K562 (cell line): ENCODE measurements around the gene HMCN1. TPM values are rescaled to one million over a fixed set of nuclear protein-coding genes. Genes with fewer than 3 reads are reported as not detected.

Experiments used
- ATAC-seq: fragments of 200-7000 bp; cut with Tn5 transposase; 3 replicates; pipeline ENCODE4 v1.9.1; 2020; ENCODE audit warnings: moderate library complexity
- BruUV-seq: library from RNA; stranded (reverse); fragments of 400-500 nt; replicated peaks from 2 replicates; lab custom pipeline; 2021; lab: Mats Ljungman, UMichigan
- CTCF ChIA-PET: fragments of 300-600 bp; formaldehyde crosslinking; extraction: SDS; loops from one replicate; lab custom pipeline; 2021; ENCODE audit warnings: low intra/inter-chr PET ratio; lab: Yijun Ruan, JAX
- POLR2A ChIA-PET: fragments of 300-600, 350-650 bp; sonication (Branson Sonifier 250); formaldehyde crosslinking; extraction: SDS; loops from one replicate; lab custom pipeline; 2021; ENCODE audit warnings: antibody characterized with exemption, inconsistent platforms; lab: Yijun Ruan, JAX
- DNase-seq, 4 experiments: peaks; one replicate each; pipeline versions ENCODE4 v3.0.0 to v3.0.0-alpha.2; 2011 to 2018; ENCODE audit warnings: low spot score in 3 of 4, mixed read lengths in 3 of 4; ENCODE audit errors: extremely low read depth in 1 of 4
- FAIRE-seq: peaks from 2 replicates; lab custom pipeline; 2011; peaks lifted over from hg19 to GRCh38; lab: Jason Lieb, UNC
- H2AFZ ChIP-seq: 2 replicates; pipeline ENCODE4 v1.6.0; 2011; ENCODE audit warnings: low read depth, low read length, control low read depth, inconsistent platforms
- H3K27ac ChIP-seq: fragments of 200-600 bp; 3 replicates; pipeline ENCODE4 v1.8.0; 2011; ENCODE audit warnings: low read depth, mild to moderate bottlenecking, control low read depth, inconsistent platforms, low read length, moderate library complexity, mixed read lengths; ENCODE audit errors: extremely low read depth
- H3K27me3 ChIP-seq, 2 experiments: fragments of 300-600 bp in 1 of 2; 2 replicates in 1 of 2; 3 replicates in 1 of 2; pipeline versions ENCODE4 v1.6.0 to v1.8.0; 2011; ENCODE audit warnings: inconsistent platforms in 2 of 2, low read length in 2 of 2, mild to moderate bottlenecking in 1 of 2, mixed read lengths in 1 of 2, moderate library complexity in 1 of 2; ENCODE audit not compliant: control insufficient read depth in 2 of 2, insufficient read depth in 2 of 2
- H3K36me3 ChIP-seq: fragments of 300-600 bp; 3 replicates; pipeline ENCODE4 v1.8.0; 2011; ENCODE audit warnings: mild to moderate bottlenecking, low read length, inconsistent platforms; ENCODE audit not compliant: control insufficient read depth, insufficient read depth
- H3K4me1 ChIP-seq, 2 experiments: fragments of 200-600 bp in 1 of 2; replicated peaks in 1 of 2; 2 replicates in 1 of 2; 3 replicates in 1 of 2; pipeline versions ENCODE4 v1.5.1 to v1.8.0; 2011; ENCODE audit warnings: inconsistent platforms in 2 of 2, low read length in 2 of 2, mild to moderate bottlenecking in 1 of 2, mixed read lengths in 1 of 2, moderate library complexity in 1 of 2; ENCODE audit not compliant: control insufficient read depth in 2 of 2, insufficient read depth in 2 of 2
- H3K4me2 ChIP-seq: 2 replicates; pipeline ENCODE4 v1.6.1; 2011; ENCODE audit warnings: low read length, control low read depth, inconsistent platforms, mixed read lengths; ENCODE audit not compliant: insufficient read depth
- H3K4me3 ChIP-seq: fragments of 200-600 bp; sonication (generic), shearing (Covaris generic); 2 replicates; pipeline ENCODE4 v1.5.1; 2016; ENCODE audit warnings: control low read depth, inconsistent platforms
- H3K79me2 ChIP-seq: fragments of 200-600 bp; 3 replicates; pipeline ENCODE4 v1.8.0; 2011; ENCODE audit warnings: low read length, inconsistent platforms; ENCODE audit not compliant: control insufficient read depth, insufficient read depth
- H3K9ac ChIP-seq, 2 experiments: 2 replicates each; pipeline versions ENCODE4 v1.6.0 to v1.6.1; 2011; ENCODE audit warnings: low read depth in 2 of 2, low read length in 2 of 2, control low read depth in 1 of 2, inconsistent platforms in 1 of 2, mild to moderate bottlenecking in 1 of 2, mixed read lengths in 1 of 2; ENCODE audit not compliant: insufficient read depth in 1 of 2
- H3K9me1 ChIP-seq: one replicate; pipeline ENCODE4 v1.6.0; 2011; ENCODE audit warnings: inconsistent platforms, mild to moderate bottlenecking, low read length, moderate library complexity; ENCODE audit not compliant: control insufficient read depth, insufficient read depth
- H3K9me3 ChIP-seq: replicated peaks from 2 replicates; pipeline ENCODE4 v1.5.1; 2011; ENCODE audit warnings: low read depth, low read length, inconsistent platforms; ENCODE audit not compliant: control insufficient read depth, insufficient read depth
- H4K20me1 ChIP-seq: replicated peaks from 2 replicates; pipeline ENCODE4 v1.6.1; 2011; ENCODE audit warnings: low read length, inconsistent platforms, mixed read lengths; ENCODE audit not compliant: control insufficient read depth, insufficient read depth
- BRD9 ChIP-seq: fragments of 450-650 bp; IDR thresholded peaks from 2 replicates; pipeline ENCODE4 v1.6.1; 2018; ENCODE audit warnings: low read depth; ENCODE audit not compliant: partially characterized antibody
- CBFA2T3 ChIP-seq: fragments of 450-650 bp; IDR thresholded peaks from 2 replicates; pipeline ENCODE4 v1.6.1; 2017
- DNMT1 ChIP-seq: fragments of 450-650 bp; IDR thresholded peaks from 2 replicates; pipeline ENCODE4 v1.6.1; 2016; ENCODE audit warnings: antibody characterized with exemption, mild to moderate bottlenecking
- ELF2 ChIP-seq: fragments of 250-450 bp; sonication (Bioruptor Pico); IDR thresholded peaks from 2 replicates; pipeline ENCODE4 v1.5.0; 2021; ENCODE audit warnings: mild to moderate bottlenecking
- FOXM1 ChIP-seq, 2 experiments: fragments of 450-650 bp in 1 of 2; sonication (generic) in 1 of 2; formaldehyde crosslinking in 1 of 2; IDR thresholded peaks; 2 replicates each; pipeline versions ENCODE4 v1.6.1 to v1.9.0; 2017 to 2022; ENCODE audit warnings: low read depth in 2 of 2, mild to moderate bottlenecking in 2 of 2, missing genetic modification reagents in 1 of 2, moderate library complexity in 1 of 2
- FOXP1 ChIP-seq: sonication (generic); formaldehyde crosslinking; IDR thresholded peaks from 2 replicates; pipeline ENCODE4 v1.8.0; 2022; ENCODE audit warnings: mild to moderate bottlenecking, missing genetic modification reagents
- PHF21A ChIP-seq: fragments of 450-650 bp; IDR thresholded peaks from 2 replicates; pipeline ENCODE4 v1.6.1; 2017; ENCODE audit warnings: low read depth, borderline replicate concordance
- RAD21 ChIP-seq, 2 experiments: fragments of 250-450 bp in 1 of 2; fragments of 450-650 bp in 1 of 2; sonication (Bioruptor Pico) in 1 of 2; formaldehyde crosslinking in 1 of 2; IDR thresholded peaks in 1 of 2; conservative IDR thresholded peaks in 1 of 2; 2 replicates each; pipeline versions ENCODE4 v1.4.0 to v1.8.0; 2020 to 2022; ENCODE audit warnings: mild to moderate bottlenecking in 2 of 2, moderate library complexity in 1 of 2
- SRF ChIP-seq, 2 experiments: fragments of 250-450, 450-650 bp in 1 of 2; sonication (Bioruptor Pico) in 1 of 2; sonication (generic) in 1 of 2; formaldehyde crosslinking; IDR thresholded peaks; 2 replicates each; pipeline versions ENCODE4 v1.5.0 to v1.5.1; 2020 to 2022; ENCODE audit warnings: mild to moderate bottlenecking in 1 of 2, missing genetic modification reagents in 1 of 2
- ZBTB17 ChIP-seq: fragments of 450-650 bp; formaldehyde crosslinking; IDR thresholded peaks from 2 replicates; pipeline ENCODE4 v1.4.0; 2020; ENCODE audit warnings: mild to moderate bottlenecking
- ZKSCAN8 ChIP-seq: fragments of 200-800 bp; sonication (Bioruptor generic); IDR thresholded peaks from 2 replicates; pipeline ENCODE4 v1.6.1; 2016; ENCODE audit warnings: missing genetic modification characterization, missing compliant biosample characterization
- WGBS: fragments of 100-300 bp; shearing (Covaris generic); methylation state at CpG from one replicate; pipeline ENCODE4 v1.1.6; 2016; ENCODE audit warnings: low coverage, mixed read lengths; ENCODE audit not compliant: insufficient coverage; ENCODE audit errors: missing lambda C conversion rate; 5-methylcytosine and 5-hydroxymethylcytosine counted together
- in situ Hi-C: fragments of 300-500 bp; cut with MboI; formaldehyde crosslinking; loops from 4 replicates; pipeline ENCODE4 v1.15.0; 2018; ENCODE audit warnings: inconsistent platforms, mixed read lengths
- intact Hi-C: fragments of 100-400 bp; cut with micrococcal nuclease; formaldehyde crosslinking; loops from 2 replicates; pipeline ENCODE4 v1.14.2; 2022
- polyA plus RNA-seq, 8 experiments: library from polyadenylated mRNA; depleted of rRNA in 4 of 8; stranded (reverse) in 5 of 8; unstranded in 3 of 8; fragments of >200 nt; fragmentation: Nextera tagmentation in 2 of 8; fragmentation: Illumina TruSeq in 1 of 8; extraction: Ambion mirVana in 2 of 8; extraction: Trizol in 1 of 8; gene quantifications; 2 replicates each; pipeline versions ENCODE4 v1.2.1 to v1.2.3, GENCODE V29; 2011 to 2014; ENCODE audit warnings: inconsistent platforms in 1 of 8, missing spikeins in 1 of 8
- total RNA-seq, 7 experiments: library from RNA; depleted of rRNA in 6 of 7; stranded (reverse); fragments of >200 nt in 6 of 7; fragmentation: Illumina TruSeq in 2 of 7; extraction: Trizol in 2 of 7; gene quantifications; 2 replicates each; pipeline versions ENCODE4 v1.2.1 to v1.2.3, GENCODE V29; 2011 to 2021; ENCODE audit warnings: low replicate concordance in 1 of 7
- TF ChIP-seq, protein P1 (sequence below): sonication (generic); formaldehyde crosslinking; IDR thresholded peaks from 2 replicates; pipeline ENCODE4 v1.8.0; 2023; ENCODE audit warnings: mild to moderate bottlenecking, missing genetic modification reagents
- TF ChIP-seq, protein P2 (sequence below): fragments of 450-650 bp; IDR thresholded peaks from 2 replicates; pipeline ENCODE4 v1.6.1; 2017; ENCODE audit warnings: antibody characterized with exemption, mild to moderate bottlenecking

The HMCN1 gene
- total and polyA plus RNA-seq, 9 of the 15 experiments (the other 6 are each of a cell fraction or from before 2014, with no cell fraction given): 0.07 to 0.36 (median 0.21) TPM

DNA sequence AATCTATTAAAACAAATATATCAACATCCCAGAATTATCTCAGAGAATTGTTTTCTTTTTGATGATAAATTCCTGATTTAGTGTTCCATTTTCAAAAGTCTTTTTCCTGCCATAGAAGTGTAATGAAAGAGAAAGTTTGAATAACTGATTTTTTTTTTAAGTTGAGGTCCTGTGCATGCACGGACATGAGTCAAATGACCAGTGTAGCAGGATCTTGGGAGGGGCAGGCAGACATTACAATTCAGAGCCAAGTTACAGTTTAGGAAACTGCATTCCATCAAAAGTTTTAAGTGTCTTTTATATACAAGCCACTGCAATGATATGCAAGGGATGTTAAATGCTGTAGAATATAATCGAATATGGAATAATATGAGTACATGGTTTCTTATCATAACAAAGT, 227.5 kb downstream of the HMCN1 start:
- FAIRE-seq (no peak), ATAC-seq (no peak), DNase-seq (no peak)
- POLR2A ChIA-PET: interaction anchor here (0.6 kb wide), 1 partner anchor 68 kb away, joined by 3 read pairs; no protein-coding TSS in a partner anchor
- WGBS: 5% methylated on average over 2 of the region's 2 CpGs
- Histone ChIP-seq H2AFZ (no peak overlapping the region; the same call in 1 of the 2 replicates), H3K36me3 (no peaks in the 10 kb centered on the region), H4K20me1 (no peaks in the 10 kb centered on the region), H3K4me3 (no peak overlapping the region), H3K79me2 (no peaks in the 10 kb centered on the region), H3K9ac (no peak overlapping the region), H3K9me1 (no peaks in the 10 kb centered on the region), H3K4me1 (no peaks in the 10 kb centered on the region), H3K27me3 (no peaks in the 10 kb centered on the region), H3K4me2 (no peak overlapping the region), H3K27ac (no peak overlapping the region), H3K9me3 (no peaks in the 10 kb centered on the region)
- intact Hi-C loops (no loop called here), in situ Hi-C loops (no loop called here)
- BruUV-seq: no TSS peak
- CTCF ChIA-PET: no interaction called here
- no peak for TF ChIP-seq ELF2
- no peak for TF ChIP-seq ZKSCAN8 (CRISPR knock-in tag)
- no peak for TF ChIP-seq FOXP1 (CRISPR knock-in tag)
- no peak for TF ChIP-seq BRD9
- no peak for TF ChIP-seq SRF (CRISPR knock-in tag; IDR thresholded peaks at IDR 0.05)
- TF ChIP-seq, protein P1, sequence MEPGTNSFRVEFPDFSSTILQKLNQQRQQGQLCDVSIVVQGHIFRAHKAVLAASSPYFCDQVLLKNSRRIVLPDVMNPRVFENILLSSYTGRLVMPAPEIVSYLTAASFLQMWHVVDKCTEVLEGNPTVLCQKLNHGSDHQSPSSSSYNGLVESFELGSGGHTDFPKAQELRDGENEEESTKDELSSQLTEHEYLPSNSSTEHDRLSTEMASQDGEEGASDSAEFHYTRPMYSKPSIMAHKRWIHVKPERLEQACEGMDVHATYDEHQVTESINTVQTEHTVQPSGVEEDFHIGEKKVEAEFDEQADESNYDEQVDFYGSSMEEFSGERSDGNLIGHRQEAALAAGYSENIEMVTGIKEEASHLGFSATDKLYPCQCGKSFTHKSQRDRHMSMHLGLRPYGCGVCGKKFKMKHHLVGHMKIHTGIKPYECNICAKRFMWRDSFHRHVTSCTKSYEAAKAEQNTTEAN (CRISPR knock-in tag): no peak
- no peak for TF ChIP-seq DNMT1
- no peak for TF ChIP-seq PHF21A
- no peak for TF ChIP-seq FOXM1 (IDR thresholded peaks at IDR 0.05; ENCODE audit: low read depth)
- TF ChIP-seq FOXM1 (CRISPR knock-in tag; IDR thresholded peaks at IDR 0.05; ENCODE audit: low read depth): no peak
- no peak for TF ChIP-seq ZBTB17 (CRISPR knock-in tag)
- TF ChIP-seq, protein P2, sequence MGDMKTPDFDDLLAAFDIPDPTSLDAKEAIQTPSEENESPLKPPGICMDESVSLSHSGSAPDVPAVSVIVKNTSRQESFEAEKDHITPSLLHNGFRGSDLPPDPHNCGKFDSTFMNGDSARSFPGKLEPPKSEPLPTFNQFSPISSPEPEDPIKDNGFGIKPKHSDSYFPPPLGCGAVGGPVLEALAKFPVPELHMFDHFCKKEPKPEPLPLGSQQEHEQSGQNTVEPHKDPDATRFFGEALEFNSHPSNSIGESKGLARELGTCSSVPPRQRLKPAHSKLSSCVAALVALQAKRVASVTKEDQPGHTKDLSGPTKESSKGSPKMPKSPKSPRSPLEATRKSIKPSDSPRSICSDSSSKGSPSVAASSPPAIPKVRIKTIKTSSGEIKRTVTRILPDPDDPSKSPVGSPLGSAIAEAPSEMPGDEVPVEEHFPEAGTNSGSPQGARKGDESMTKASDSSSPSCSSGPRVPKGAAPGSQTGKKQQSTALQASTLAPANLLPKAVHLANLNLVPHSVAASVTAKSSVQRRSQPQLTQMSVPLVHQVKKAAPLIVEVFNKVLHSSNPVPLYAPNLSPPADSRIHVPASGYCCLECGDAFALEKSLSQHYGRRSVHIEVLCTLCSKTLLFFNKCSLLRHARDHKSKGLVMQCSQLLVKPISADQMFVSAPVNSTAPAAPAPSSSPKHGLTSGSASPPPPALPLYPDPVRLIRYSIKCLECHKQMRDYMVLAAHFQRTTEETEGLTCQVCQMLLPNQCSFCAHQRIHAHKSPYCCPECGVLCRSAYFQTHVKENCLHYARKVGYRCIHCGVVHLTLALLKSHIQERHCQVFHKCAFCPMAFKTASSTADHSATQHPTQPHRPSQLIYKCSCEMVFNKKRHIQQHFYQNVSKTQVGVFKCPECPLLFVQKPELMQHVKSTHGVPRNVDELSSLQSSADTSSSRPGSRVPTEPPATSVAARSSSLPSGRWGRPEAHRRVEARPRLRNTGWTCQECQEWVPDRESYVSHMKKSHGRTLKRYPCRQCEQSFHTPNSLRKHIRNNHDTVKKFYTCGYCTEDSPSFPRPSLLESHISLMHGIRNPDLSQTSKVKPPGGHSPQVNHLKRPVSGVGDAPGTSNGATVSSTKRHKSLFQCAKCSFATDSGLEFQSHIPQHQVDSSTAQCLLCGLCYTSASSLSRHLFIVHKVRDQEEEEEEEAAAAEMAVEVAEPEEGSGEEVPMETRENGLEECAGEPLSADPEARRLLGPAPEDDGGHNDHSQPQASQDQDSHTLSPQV: no peak
- no peak for TF ChIP-seq CBFA2T3
- no peak for TF ChIP-seq RAD21 (CRISPR knock-in tag; conservative IDR thresholded peaks at IDR 0.05 in 1 of 2, IDR thresholded peaks at IDR 0.05 in 1 of 2)
